Psoas muscle (tissue), 8 donors: Measurements from ENCODE around the gene NPRL2. TPM values are rescaled to one million over a fixed set of nuclear protein-coding genes. Genes with fewer than 3 reads are reported as not detected.

Experiments used
- ATAC-seq, 4 donors: fragments of 200-7000 bp; cut with Tn5 transposase; one replicate each; pipeline ENCODE4 v1.9.1; 2020; ENCODE audit warnings: moderate library complexity in 3 of 4, mild to moderate bottlenecking in 2 of 4
- DNase-seq, 2 donors: peaks; one replicate each; pipeline ENCODE4 v3.0.0-alpha.2; 2020
- H3K27ac ChIP-seq: fragments of 200-600 bp; one replicate; pipeline ENCODE4 v1.8.0; 2022
- H3K27me3 ChIP-seq, 3 donors: fragments of 200-600 bp in 1 of 3; one replicate each; pipeline versions ENCODE4 v1.6.1 to v1.8.0; 2013 to 2022; ENCODE audit warnings: low read length in 2 of 3, mild to moderate bottlenecking in 2 of 3, moderate library complexity in 1 of 3; ENCODE audit not compliant: insufficient read depth in 3 of 3
- H3K36me3 ChIP-seq, 2 donors: fragments of 200-600 bp in 1 of 2; one replicate each; pipeline versions ENCODE4 v1.6.1 to v1.8.0; 2013 to 2022; ENCODE audit warnings: low read depth in 1 of 2, mild to moderate bottlenecking in 1 of 2, moderate library complexity in 1 of 2; ENCODE audit not compliant: insufficient read depth in 1 of 2
- H3K4me1 ChIP-seq: fragments of 200-600 bp; one replicate; pipeline ENCODE4 v1.8.0; 2022
- H3K4me3 ChIP-seq: fragments of 200-600 bp; one replicate; pipeline ENCODE4 v1.8.0; 2022; ENCODE audit warnings: mild to moderate bottlenecking
- H3K9me3 ChIP-seq: fragments of 200-600 bp; one replicate; pipeline ENCODE4 v1.8.0; 2022
- WGBS, 3 donors: extraction: QIAGEN DNeasy Blood & Tissue Kit; methylation state at CpG; one replicate each; pipeline versions ENCODE4 v1.1.6 to v1.1.7; 2013; 5-methylcytosine and 5-hydroxymethylcytosine counted together
- intact Hi-C, 2 donors: fragments of 100-400 bp; cut with DNase I; formaldehyde crosslinking; loops; one replicate each; pipeline versions ENCODE4 v1.11.0 to v1.14.2; 2022
- polyA plus RNA-seq, 3 donors: library from polyadenylated mRNA; stranded (reverse); fragments of 200-250 nt; gene quantifications; one replicate each; pipeline ENCODE4 v1.2.3, GENCODE V29; 2013
- total RNA-seq, 4 donors: library from RNA; stranded (reverse); fragmentation: NEBNext Ultra II Directional in 2 of 4; extraction: Animal tissue kit (Norgen Biotek cat#: 25700) in 2 of 4; gene quantifications; one replicate each; pipeline versions ENCODE4 v1.2.1 to v1.2.4, GENCODE V29; 2021 to 2023
- TF ChIP-seq, protein P1 (sequence below): fragments of 200-600 bp; IDR thresholded peaks from one replicate; pipeline ENCODE4 v1.8.0; 2022; ENCODE audit warnings: antibody characterized with exemption
- donor health status: healthy with polysubstance abuse.
- donor health status: DM: no; HTN: no; CAD: no; lungs with moderate emphysema.
- donor health status: Bipolar disorder and iron deficiency.
- donor health status: healthy.
- donor health status: DM: yes; HTN: yes; CAD: no.
- donor health status: DM: no; HTN: no; CAD: no.
- donor health status: DM: no; HTN: no; CAD: no.
- donor health status: DM: yes; HTN: yes; CAD: no.

NPRL2 gene
- total and polyA plus RNA-seq, 7 donors, result 16.1 to 36.6 (median 21.6) TPM

DNA sequence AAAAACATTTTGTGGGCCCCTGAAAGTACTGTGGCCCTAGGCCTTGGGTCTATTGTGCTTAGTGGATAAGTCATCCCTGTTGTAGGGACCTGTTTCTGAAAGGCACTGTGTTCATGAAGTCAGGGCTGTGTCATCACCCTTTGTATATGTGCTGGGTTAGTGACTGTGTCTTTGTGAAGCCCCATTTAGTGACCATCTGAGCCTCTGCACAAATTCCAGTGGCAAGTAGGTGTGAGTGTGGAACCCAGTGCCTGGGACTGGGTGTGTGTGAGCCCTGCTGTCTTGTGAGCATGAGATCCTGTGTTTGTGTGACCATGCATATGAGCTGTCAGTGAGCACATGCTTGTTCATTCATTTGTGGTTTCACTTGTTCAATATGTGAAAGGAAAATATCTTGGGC, 46.0 kb downstream of the NPRL2 start:
- ATAC-seq (no peak), DNase-seq (no peak)
- Histone ChIP-seq H3K27me3 (no peaks in the 10 kb centered on the region), H3K4me3 (no peak overlapping the region), H3K4me1 (peaks cover 19% of the 10 kb centered on the region), H3K9me3 (no peaks in the 10 kb centered on the region), H3K36me3 (peaks cover 0 to 6% of the 10 kb centered on the region in 2 donors), H3K27ac (no peak overlapping the region)
- TF ChIP-seq, protein P1, sequence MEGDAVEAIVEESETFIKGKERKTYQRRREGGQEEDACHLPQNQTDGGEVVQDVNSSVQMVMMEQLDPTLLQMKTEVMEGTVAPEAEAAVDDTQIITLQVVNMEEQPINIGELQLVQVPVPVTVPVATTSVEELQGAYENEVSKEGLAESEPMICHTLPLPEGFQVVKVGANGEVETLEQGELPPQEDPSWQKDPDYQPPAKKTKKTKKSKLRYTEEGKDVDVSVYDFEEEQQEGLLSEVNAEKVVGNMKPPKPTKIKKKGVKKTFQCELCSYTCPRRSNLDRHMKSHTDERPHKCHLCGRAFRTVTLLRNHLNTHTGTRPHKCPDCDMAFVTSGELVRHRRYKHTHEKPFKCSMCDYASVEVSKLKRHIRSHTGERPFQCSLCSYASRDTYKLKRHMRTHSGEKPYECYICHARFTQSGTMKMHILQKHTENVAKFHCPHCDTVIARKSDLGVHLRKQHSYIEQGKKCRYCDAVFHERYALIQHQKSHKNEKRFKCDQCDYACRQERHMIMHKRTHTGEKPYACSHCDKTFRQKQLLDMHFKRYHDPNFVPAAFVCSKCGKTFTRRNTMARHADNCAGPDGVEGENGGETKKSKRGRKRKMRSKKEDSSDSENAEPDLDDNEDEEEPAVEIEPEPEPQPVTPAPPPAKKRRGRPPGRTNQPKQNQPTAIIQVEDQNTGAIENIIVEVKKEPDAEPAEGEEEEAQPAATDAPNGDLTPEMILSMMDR, result no peak
- intact Hi-C loops, result no loop called here

DNA sequence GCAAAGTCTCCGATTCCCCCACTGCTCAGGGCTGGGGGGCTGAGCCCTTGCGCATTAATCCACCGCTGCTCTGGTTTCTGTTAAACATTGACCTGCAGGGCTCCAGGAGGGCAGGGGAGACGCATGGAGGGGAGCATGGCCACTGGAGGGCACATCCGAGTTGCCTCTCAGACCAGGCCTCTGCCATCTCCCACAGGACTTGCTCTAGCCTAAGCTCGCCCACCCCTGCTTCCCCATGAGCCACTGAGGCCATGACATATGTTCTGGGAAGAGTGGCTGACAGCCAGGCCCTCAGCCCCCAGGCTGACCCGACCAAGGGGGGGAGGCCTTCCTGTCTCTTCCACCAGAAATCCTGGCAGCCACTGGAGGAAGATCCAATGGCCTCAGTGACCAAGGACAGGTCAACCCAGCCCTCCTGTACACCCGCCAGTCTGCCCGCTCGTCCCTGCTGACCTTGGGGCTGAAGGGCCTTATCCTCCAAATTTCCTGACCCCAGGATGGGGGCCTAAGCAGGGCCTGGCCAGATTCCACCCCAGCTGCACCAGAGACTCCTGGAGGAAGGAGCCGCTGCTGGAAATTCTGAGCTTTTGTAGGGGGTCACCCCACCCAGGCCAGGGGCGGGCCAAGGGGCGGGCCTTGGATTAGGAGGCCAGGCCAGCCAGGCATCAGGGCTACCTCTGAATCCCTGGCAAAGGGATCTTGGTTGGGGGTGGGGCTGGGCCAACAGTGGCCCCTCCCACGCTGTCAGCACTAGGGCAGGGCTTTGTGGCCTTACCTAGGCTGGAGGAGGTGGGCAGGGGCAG, 47.4 kb downstream of the NPRL2 start, which contains the start of gene HYAL1:
TSS of gene HYAL1 (minus strand) at position 562 of the 803 bp plus-strand sequence. CDS start 618 bp downstream, outside the sequence.
- H3K27ac ChIP-seq, result peak within 1 kb of the TSS; percentile 88
- no peaks in the 10 kb centered on the region for H3K27me3 ChIP-seq
- TF ChIP-seq, protein P1, result peak; percentile 25
- H3K4me3 ChIP-seq, result peak within 1 kb of the TSS; percentile 76
- no peaks in the 10 kb centered on the region for H3K36me3 ChIP-seq
- WGBS, 3 donors, result 29 to 48% (median 45%) methylated on average over 13 to 14 of the region's 14 CpGs
- DNase-seq (peak; percentile 77 to 87), ATAC-seq (peak in 2 of 4 donors; percentile 18 to 29)
- intact Hi-C loops, result no loop called here
- peaks cover 26% of the 10 kb centered on the region for H3K4me1 ChIP-seq
- no peaks in the 10 kb centered on the region for H3K9me3 ChIP-seq

DNA sequence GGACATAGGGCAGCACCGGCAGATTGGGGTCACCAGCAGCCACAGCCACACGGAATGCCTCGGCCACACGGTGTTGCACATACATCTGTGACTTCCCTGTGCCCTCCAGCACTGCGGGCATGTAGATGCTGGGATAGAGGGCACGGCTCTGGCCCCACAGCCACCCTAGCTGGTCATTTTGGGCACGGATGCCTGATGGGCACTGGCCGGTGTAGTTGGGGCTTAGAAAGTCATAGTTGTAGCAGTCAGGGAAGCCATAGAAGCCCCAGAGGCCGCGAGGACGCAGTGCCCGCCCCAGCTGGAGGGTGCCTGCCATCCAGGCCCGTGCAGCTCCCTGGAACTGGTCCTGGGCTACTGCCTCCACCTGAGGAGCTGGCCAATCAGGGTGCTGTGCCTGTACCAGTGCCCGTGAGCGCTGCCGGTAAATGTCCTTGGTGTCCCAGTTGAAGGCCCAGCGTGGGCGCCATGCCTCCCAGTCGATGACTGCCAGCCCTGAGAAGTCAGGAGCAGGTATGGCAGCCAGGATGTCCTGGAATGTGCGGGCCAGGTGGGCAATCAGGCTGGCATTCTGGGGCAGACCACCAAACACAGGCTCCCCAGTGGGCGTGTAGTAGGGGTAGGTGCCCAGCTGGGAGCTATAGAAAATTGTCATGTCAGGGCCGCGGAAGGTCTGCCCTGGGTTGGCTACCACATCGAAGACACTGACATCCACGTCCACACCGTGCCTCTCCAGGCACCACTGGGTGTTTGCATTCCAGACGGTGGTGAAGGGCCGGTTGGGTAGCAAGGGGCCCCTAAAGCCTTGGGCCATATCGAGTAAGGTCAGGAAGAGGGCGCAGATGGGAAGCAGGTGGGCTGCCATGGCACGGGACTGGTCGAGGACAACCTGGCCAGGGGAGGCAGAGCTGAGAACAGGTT, 48.2 kb downstream of the NPRL2 start:
- Histone ChIP-seq H3K36me3 (no peaks in the 10 kb centered on the region), H3K27ac (peak overlapping the region; percentile 88), H3K9me3 (no peaks in the 10 kb centered on the region), H3K4me3 (peak overlapping the region; percentile 76), H3K27me3 (no peaks in the 10 kb centered on the region), H3K4me1 (peaks cover 29% of the 10 kb centered on the region)
- WGBS, 3 donors, result 63 to 81% (median 71%) methylated on average over 32 of the region's 32 CpGs
- TF ChIP-seq, protein P1, result no peak
- intact Hi-C loops, result no loop called here
- ATAC-seq (no peak), DNase-seq (peak in 1 of 2 donors; percentile 60)

DNA sequence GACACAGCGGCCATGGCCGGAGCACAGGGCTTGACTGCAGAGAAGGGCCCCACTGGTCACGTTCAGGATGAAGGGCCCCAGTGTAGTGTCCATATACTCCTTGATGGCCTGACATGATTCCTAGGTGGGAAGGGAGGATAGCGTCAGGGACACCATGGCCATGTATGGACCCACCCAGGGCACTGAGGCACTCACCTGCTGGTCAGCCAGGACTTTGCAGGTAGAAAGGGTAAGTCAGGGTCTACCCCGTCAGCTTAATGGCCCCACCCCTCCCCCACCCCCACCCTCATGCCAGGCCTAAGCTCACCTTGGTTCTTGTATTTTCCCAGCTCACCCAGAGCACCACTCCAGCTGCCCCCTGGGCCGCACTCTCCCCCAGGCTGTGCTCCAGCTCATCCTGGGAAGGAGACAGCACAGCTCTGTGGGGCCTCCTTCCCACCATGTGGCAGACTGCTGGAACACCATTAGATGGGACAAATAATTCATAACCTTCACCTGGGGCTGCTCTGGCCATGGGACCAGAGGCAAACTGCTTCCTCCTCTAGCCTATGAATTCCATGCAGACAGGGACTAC, 49.8 kb downstream of the NPRL2 start:
- DNase-seq (no peak), ATAC-seq (no peak)
- H3K27ac ChIP-seq, result peak overlapping the region; percentile 88
- H3K4me1 ChIP-seq, result peaks cover 29% of the 10 kb centered on the region
- WGBS, 3 donors, result 76 to 90% (median 82%) methylated on average over 6 of the region's 6 CpGs
- intact Hi-C loops, result no loop called here
- H3K9me3 ChIP-seq, result no peaks in the 10 kb centered on the region
- H3K4me3 ChIP-seq, result peak overlapping the region; percentile 76
- H3K36me3 ChIP-seq, result peaks cover 0 to 6% of the 10 kb centered on the region in 2 donors
- H3K27me3 ChIP-seq, result no peaks in the 10 kb centered on the region
- TF ChIP-seq, protein P1, result no peak
